ENCODE data around the gene TPGS1.

Gene TPGS1

GRCh38 chr19:489418-490196 lies 17.7 kb upstream of the TPGS1 start:
- ChIA-PET POLR2A (interaction anchor here (0.7 to 2.3 kb wide), 12 partner anchors 8 to 116 kb away, joined by 3 to 20 read pairs (median 6); partner anchors contain the start of genes BSG, CDC34, SHC2 and TPGS1), CTCF (no interaction called here)
- no peak for TF ChIP-seq ARNT (IDR thresholded peaks at IDR 0.05)
- no peak for TF ChIP-seq ELF4 (IDR thresholded peaks at IDR 0.05)
- TF ChIP-seq ZNF384 (IDR thresholded peaks at IDR 0.05) = no peak
- no peak for TF ChIP-seq TARDBP (IDR thresholded peaks at IDR 0.05)
- TF ChIP-seq SUZ12 (IDR thresholded peaks at IDR 0.05) = no peak
- TF ChIP-seq L3MBTL2 (conservative IDR thresholded peaks at IDR 0.05) = no peak
- no peak for TF ChIP-seq CTBP1 (IDR thresholded peaks at IDR 0.05; ENCODE audit: borderline replicate concordance)
- no peak for TF ChIP-seq FOXK2 (IDR thresholded peaks at IDR 0.05)
- no peak for TF ChIP-seq LEF1 (IDR thresholded peaks at IDR 0.05; ENCODE audit: borderline replicate concordance)
- TF ChIP-seq NFRKB (IDR thresholded peaks at IDR 0.05) = no peak
- TF ChIP-seq BHLHE40 (IDR thresholded peaks at IDR 0.05; ENCODE audit: borderline replicate concordance) = no peak
- no peak for TF ChIP-seq PKNOX1 (IDR thresholded peaks at IDR 0.05)
- TF ChIP-seq FOXM1 (IDR thresholded peaks at IDR 0.05; ENCODE audit: borderline replicate concordance) = no peak
- no peak for DNase-seq (ENCODE audit: extremely low spot score)

GRCh38 chr19:491146-491741 lies 16.1 kb upstream of the TPGS1 start:
- POLR2A ChIA-PET = interaction anchor here (1.0 to 1.4 kb wide), 3 partner anchors 15 to 40 kb away, joined by 3 to 5 read pairs (median 4); partner anchors contain the start of gene TPGS1
- TF ChIP-seq FOXM1 (IDR thresholded peaks at IDR 0.05; ENCODE audit: borderline replicate concordance) (no peak), ARNT (IDR thresholded peaks at IDR 0.05) (no peak), SUZ12 (IDR thresholded peaks at IDR 0.05) (no peak), L3MBTL2 (conservative IDR thresholded peaks at IDR 0.05) (peak; percentile 74), TARDBP (IDR thresholded peaks at IDR 0.05) (no peak), FOXA1 (IDR thresholded peaks at IDR 0.05) (no peak), HDGF (IDR thresholded peaks at IDR 0.05; ENCODE audit: borderline replicate concordance) (no peak)
- CTCF ChIA-PET = interaction anchor here (1.1 kb wide), 1 partner anchor 15 kb away, joined by 3 read pairs; no protein-coding TSS in a partner anchor
- DNase-seq (ENCODE audit: extremely low spot score) = peak; percentile 74

GRCh38 chr19:492091-492531 lies 15.2 kb upstream of the TPGS1 start:
- TF ChIP-seq SP1 (IDR thresholded peaks at IDR 0.05) (no peak), CTBP1 (IDR thresholded peaks at IDR 0.05; ENCODE audit: borderline replicate concordance) (no peak), TARDBP (IDR thresholded peaks at IDR 0.05) (no peak), ARNT (IDR thresholded peaks at IDR 0.05) (no peak), NFRKB (IDR thresholded peaks at IDR 0.05) (no peak), FOXM1 (IDR thresholded peaks at IDR 0.05; ENCODE audit: borderline replicate concordance) (no peak), LEF1 (IDR thresholded peaks at IDR 0.05; ENCODE audit: borderline replicate concordance) (no peak), FOXA1 (IDR thresholded peaks at IDR 0.05) (no peak), HDGF (IDR thresholded peaks at IDR 0.05; ENCODE audit: borderline replicate concordance) (no peak), L3MBTL2 (conservative IDR thresholded peaks at IDR 0.05) (no peak), ELF4 (IDR thresholded peaks at IDR 0.05) (no peak), SUZ12 (IDR thresholded peaks at IDR 0.05) (no peak), BHLHE40 (IDR thresholded peaks at IDR 0.05; ENCODE audit: borderline replicate concordance) (no peak), ZNF384 (IDR thresholded peaks at IDR 0.05) (no peak; the same call in 1 of the 2 replicates), PKNOX1 (IDR thresholded peaks at IDR 0.05) (no peak), FOXK2 (IDR thresholded peaks at IDR 0.05) (no peak)
- DNase-seq (ENCODE audit: extremely low spot score) = peak; percentile 60
- ChIA-PET POLR2A (interaction anchor here (1.4 kb wide), 1 partner anchor 15 kb away, joined by 4 read pairs; the partner anchor contains the start of gene TPGS1), CTCF (no interaction called here)

GRCh38 chr19:493391-494170 lies 13.7 kb upstream of the TPGS1 start:
- DNase-seq (ENCODE audit: extremely low spot score) = no peak
- ChIA-PET POLR2A (no interaction called here), CTCF (no interaction called here)
- no peak for TF ChIP-seq ELF4 (IDR thresholded peaks at IDR 0.05)

GRCh38 chr19:494171-495080 lies 12.9 kb upstream of the TPGS1 start:
- TF ChIP-seq NFRKB (IDR thresholded peaks at IDR 0.05) = no peak
- no peak for TF ChIP-seq BHLHE40 (IDR thresholded peaks at IDR 0.05; ENCODE audit: borderline replicate concordance)
- no peak for TF ChIP-seq SUZ12 (IDR thresholded peaks at IDR 0.05)
- no peak for TF ChIP-seq PKNOX1 (IDR thresholded peaks at IDR 0.05)
- no peak for TF ChIP-seq LEF1 (IDR thresholded peaks at IDR 0.05; ENCODE audit: borderline replicate concordance)
- TF ChIP-seq FOXK2 (IDR thresholded peaks at IDR 0.05) = no peak
- no peak for DNase-seq (ENCODE audit: extremely low spot score)
- POLR2A ChIA-PET = interaction anchor here (1.2 kb wide), 1 partner anchor 12 kb away, joined by 7 read pairs; no protein-coding TSS in a partner anchor
- CTCF ChIA-PET = interaction anchor here (0.6 kb wide), 1 partner anchor 9 kb away, joined by 3 read pairs; no protein-coding TSS in a partner anchor
